Fibroblast of lung (primary cell): Measurements from ENCODE around the gene IL17B. TPM values are rescaled to one million over a fixed set of nuclear protein-coding genes. Genes with fewer than 3 reads are reported as not detected.

Experiments used
- DNase-seq, 2 donors: peaks; one replicate each; pipeline versions ENCODE4 v3.0.0 to v3.0.0-alpha.2; 2010; ENCODE audit warnings: low read depth in 2 of 2
- H2AFZ ChIP-seq: 2 replicates; pipeline ENCODE4 v1.5.1; 2012; ENCODE audit warnings: low read length, control low read depth, inconsistent platforms
- H3K27ac ChIP-seq: 2 replicates; pipeline ENCODE4 v1.5.1; 2011; ENCODE audit warnings: low read length, control low read depth; ENCODE audit not compliant: insufficient read depth
- H3K27me3 ChIP-seq: 2 replicates; pipeline ENCODE4 v1.5.1; 2011; ENCODE audit warnings: mild to moderate bottlenecking, low read length; ENCODE audit not compliant: control insufficient read depth, insufficient read depth
- H3K36me3 ChIP-seq: 2 replicates; pipeline ENCODE4 v1.5.1; 2011; ENCODE audit warnings: low read length; ENCODE audit not compliant: control insufficient read depth, insufficient read depth
- H3K4me1 ChIP-seq: 2 replicates; pipeline ENCODE4 v1.5.1; 2011; ENCODE audit warnings: low read length; ENCODE audit not compliant: control insufficient read depth, insufficient read depth; ENCODE audit errors: extremely low read depth
- H3K4me2 ChIP-seq: 2 replicates; pipeline ENCODE4 v1.5.1; 2011; ENCODE audit warnings: low read length, control low read depth; ENCODE audit not compliant: insufficient read depth; ENCODE audit errors: extremely low read depth
- H3K4me3 ChIP-seq, 4 experiments: fragments of 200-600 bp in 1 of 4; sonication (generic) in 1 of 4; replicated peaks in 1 of 4; 2 replicates each; pipeline ENCODE4 v1.5.1; 2011 to 2016; ENCODE audit warnings: low read length in 4 of 4, low read depth in 3 of 4, mild to moderate bottlenecking in 3 of 4, control low read depth in 2 of 4, inconsistent platforms in 1 of 4, mixed read lengths in 1 of 4; ENCODE audit not compliant: insufficient read depth in 1 of 4; ENCODE audit errors: control extremely low read depth in 1 of 4
- H3K79me2 ChIP-seq: 2 replicates; pipeline ENCODE4 v1.5.1; 2012; ENCODE audit warnings: mild to moderate bottlenecking, low read length, inconsistent platforms; ENCODE audit not compliant: control insufficient read depth, insufficient read depth
- H3K9ac ChIP-seq: 2 replicates; pipeline ENCODE4 v1.5.1; 2011; ENCODE audit warnings: mild to moderate bottlenecking, low read length, control low read depth; ENCODE audit not compliant: insufficient read depth
- H3K9me3 ChIP-seq: 2 replicates; pipeline ENCODE4 v1.5.1; 2012; ENCODE audit warnings: low read depth, low read length; ENCODE audit not compliant: control insufficient read depth, insufficient read depth
- H4K20me1 ChIP-seq: 2 replicates; pipeline ENCODE4 v1.5.1; 2011; ENCODE audit warnings: low read length; ENCODE audit not compliant: control insufficient read depth, insufficient read depth; ENCODE audit errors: extremely low read depth
- CTCF ChIP-seq, 2 donors: IDR thresholded peaks in 1 of 2; conservative IDR thresholded peaks in 1 of 2; 1 replicate in 1 of 2; 2 replicates in 1 of 2; pipeline ENCODE4 v1.5.1; 2011 to 2012; ENCODE audit warnings: low read length in 2 of 2, control low read depth in 1 of 2, inconsistent platforms in 1 of 2, low read depth in 1 of 2, mild to moderate bottlenecking in 1 of 2
- EZH2 ChIP-seq: IDR thresholded peaks from 2 replicates; pipeline ENCODE4 v1.5.1; 2012; ENCODE audit warnings: low read length, control low read depth, mild to moderate bottlenecking; ENCODE audit errors: missing control alignments
- polyA plus RNA-seq, 2 donors: library from polyadenylated mRNA; depleted of rRNA in 1 of 2; stranded (reverse) in 1 of 2; unstranded in 1 of 2; fragments of >200 nt; gene quantifications; 2 replicates each; pipeline ENCODE4 v1.2.1, GENCODE V29; 2011 to 2012; ENCODE audit warnings: missing spikeins in 1 of 2
- total RNA-seq: library from RNA; depleted of rRNA; stranded (reverse); fragments of >200 nt; gene quantifications from 2 replicates; pipeline ENCODE4 v1.2.1, GENCODE V29; 2014

IL17B gene
- total and polyA plus RNA-seq, 2 donors (not counting 1 experiment from before 2014, with no cell fraction given), result 0.34 TPM; not detected in 1

GRCh38 chr5:149426931-149427330, 47.8 kb upstream of the IL17B start:
- no peak for TF ChIP-seq CTCF (conservative IDR thresholded peaks at IDR 0.05 in 1 of 2, IDR thresholded peaks at IDR 0.05 in 1 of 2; ENCODE audit: low read depth in 1 of 2, low read length in 2 of 2)
- no peak for TF ChIP-seq EZH2
- Histone ChIP-seq H3K9ac (no peak overlapping the region), H4K20me1 (no peaks in the 10 kb centered on the region), H3K27me3 (no peaks in the 10 kb centered on the region), H3K79me2 (peaks cover 4% of the 10 kb centered on the region), H3K4me3 (no peak overlapping the region), H3K4me1 (peaks cover 55% of the 10 kb centered on the region), H3K36me3 (peaks cover 49% of the 10 kb centered on the region), H3K9me3 (no peaks in the 10 kb centered on the region), H3K4me2 (no peak overlapping the region), H3K27ac (peak overlapping the region; percentile 10), H2AFZ (no peak overlapping the region)
- peak in 1 of 2 donors; percentile 73 for DNase-seq

DNA sequence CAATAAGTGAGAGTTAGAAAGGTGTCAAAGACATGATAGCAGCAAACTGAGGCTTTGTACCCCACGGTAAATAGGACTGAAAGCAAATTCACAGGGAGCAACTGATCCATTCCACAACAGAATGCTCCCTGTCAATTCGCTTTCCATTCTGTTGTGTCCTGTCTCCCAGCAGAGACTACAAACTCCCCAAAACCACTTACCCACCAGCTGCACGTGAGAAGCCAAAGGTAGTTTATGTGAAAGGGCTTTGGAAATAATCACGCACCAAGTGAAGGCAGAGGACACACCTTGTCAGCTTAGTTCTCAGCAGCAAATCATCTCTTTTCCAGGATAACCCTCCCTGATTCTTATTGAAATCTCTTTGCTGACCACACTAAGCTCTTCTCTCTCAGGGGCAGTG, 46.6 kb upstream of the IL17B start:
- DNase-seq, result no peak
- H3K9ac ChIP-seq, result no peak overlapping the region

More for the DNA sequence above, 46.6 kb upstream of the IL17B start:
- Histone ChIP-seq H2AFZ (no peak overlapping the region), H3K9me3 (no peaks in the 10 kb centered on the region), H3K27ac (peak overlapping the region; percentile 13), H4K20me1 (no peaks in the 10 kb centered on the region), H3K36me3 (peaks cover 42% of the 10 kb centered on the region), H3K4me1 (peaks cover 64% of the 10 kb centered on the region), H3K79me2 (peaks cover 10% of the 10 kb centered on the region), H3K4me3 (no peak overlapping the region), H3K27me3 (no peaks in the 10 kb centered on the region), H3K4me2 (no peak overlapping the region)
- TF ChIP-seq EZH2 (no peak), CTCF (conservative IDR thresholded peaks at IDR 0.05 in 1 of 2, IDR thresholded peaks at IDR 0.05 in 1 of 2; ENCODE audit: low read depth in 1 of 2, low read length in 2 of 2) (no peak)
